GM12878 (cell line): ENCODE data around the gene MPC2. TPM values are rescaled to one million over a fixed set of nuclear protein-coding genes. Genes with fewer than 3 reads are reported as not detected.

Experiments
- BMI1 ChIP-seq: fragments of 450-650 bp; IDR thresholded peaks from 2 replicates; pipeline ENCODE4 v1.6.1; 2016; ENCODE audit warnings: mild to moderate bottlenecking, moderate library complexity, borderline replicate concordance
- CBX5 ChIP-seq: sonication (generic); IDR thresholded peaks from 2 replicates; pipeline ENCODE4 v1.6.1; 2016; ENCODE audit warnings: low read depth, moderate library complexity, mild to moderate bottlenecking, inconsistent platforms
- CHD1 ChIP-seq: IDR thresholded peaks from 2 replicates; pipeline ENCODE4 v1.6.1; 2012; ENCODE audit warnings: low read depth, low read length, improper control_type of control experiment
- GABPA ChIP-seq: IDR thresholded peaks from 2 replicates; pipeline ENCODE4 v1.6.1; 2014; ENCODE audit warnings: antibody characterized with exemption, low read depth, mild to moderate bottlenecking, inconsistent platforms
- HDGF ChIP-seq: fragments of 450-650 bp; IDR thresholded peaks from 2 replicates; pipeline ENCODE4 v1.6.1; 2016; ENCODE audit warnings: antibody characterized with exemption
- LARP7 ChIP-seq: fragments of 450-650 bp; IDR thresholded peaks from 2 replicates; pipeline ENCODE4 v1.6.1; 2017; ENCODE audit warnings: mild to moderate bottlenecking
- MTA2 ChIP-seq: fragments of 450-650 bp; IDR thresholded peaks from 2 replicates; pipeline ENCODE4 v1.6.1; 2016; ENCODE audit warnings: low read depth, mild to moderate bottlenecking, moderate library complexity
- NFIC ChIP-seq: IDR thresholded peaks from 2 replicates; pipeline ENCODE4 v1.6.1; 2012; ENCODE audit warnings: low read depth, mild to moderate bottlenecking, inconsistent platforms, low read length, moderate library complexity
- POLR2A ChIP-seq: IDR thresholded peaks from 2 replicates; pipeline ENCODE4 v1.6.1; 2011; ENCODE audit warnings: low read depth, mild to moderate bottlenecking, low read length
- SIN3A ChIP-seq: IDR thresholded peaks from 2 replicates; pipeline ENCODE4 v1.6.1; 2012; ENCODE audit warnings: low read depth, low read length, improper control_type of control experiment
- SMAD1 ChIP-seq: fragments of 450-650 bp; IDR thresholded peaks from 2 replicates; pipeline ENCODE4 v1.6.1; 2018; ENCODE audit warnings: mild to moderate bottlenecking, low read depth; ENCODE audit not compliant: partially characterized antibody
- polyA plus RNA-seq, 11 experiments: library from polyadenylated mRNA; depleted of rRNA in 4 of 11; unstranded in 6 of 11; stranded (reverse) in 5 of 11; fragments of >200 nt; fragmentation: Nextera tagmentation in 4 of 11; fragmentation: Illumina TruSeq in 1 of 11; extraction: Ambion mirVana in 4 of 11; extraction: Trizol in 1 of 11; gene quantifications; 1 replicate in 1 of 11; 2 replicates in 10 of 11; pipeline versions ENCODE4 v1.2.1 to v1.2.3, GENCODE V29; 2011 to 2016; ENCODE audit warnings: inconsistent platforms in 2 of 11, missing spikeins in 2 of 11, low read depth in 1 of 11
- total RNA-seq, 4 experiments: library from RNA; depleted of rRNA in 3 of 4; stranded (reverse); fragments of >200 nt in 3 of 4; fragmentation: Illumina TruSeq in 1 of 4; extraction: Trizol in 1 of 4; gene quantifications; 2 replicates each; pipeline versions ENCODE4 v1.2.1 to v1.2.3, GENCODE V29; 2013 to 2021
- TF ChIP-seq, protein P1 (sequence below): fragments of 450-650 bp; formaldehyde crosslinking; IDR thresholded peaks from 2 replicates; pipeline ENCODE4 v1.5.0; 2022; ENCODE audit warnings: mild to moderate bottlenecking, missing genetic modification characterization
- TF ChIP-seq, protein P2 (sequence below): fragments of 150-350 bp; IDR thresholded peaks from 2 replicates; pipeline ENCODE4 v1.6.1; 2014; ENCODE audit warnings: mild to moderate bottlenecking, low read depth, low read length
- TF ChIP-seq, protein P3 (sequence below): IDR thresholded peaks from 2 replicates; pipeline ENCODE4 v1.6.1; 2011; ENCODE audit warnings: borderline replicate concordance, low read depth, mild to moderate bottlenecking, moderate library complexity, low read length; ENCODE audit not compliant: insufficient read depth, poor library complexity, severe bottlenecking
- TF ChIP-seq, protein P4 (sequence below): fragments of 450-650 bp; IDR thresholded peaks from 2 replicates; pipeline ENCODE4 v1.6.1; 2018; ENCODE audit warnings: mild to moderate bottlenecking, low read depth, moderate library complexity; ENCODE audit not compliant: partially characterized antibody
- TF ChIP-seq, protein P5 (sequence below): IDR thresholded peaks from 2 replicates; pipeline ENCODE4 v1.6.1; 2012; ENCODE audit warnings: low read depth, low read length, improper control_type of control experiment

MPC2 gene
- total and polyA plus RNA-seq, 10 of the 15 experiments (the other 5 are each of a cell fraction or from before 2014, with no cell fraction given), result 22.5 to 164 (median 63.3) TPM

DNA sequence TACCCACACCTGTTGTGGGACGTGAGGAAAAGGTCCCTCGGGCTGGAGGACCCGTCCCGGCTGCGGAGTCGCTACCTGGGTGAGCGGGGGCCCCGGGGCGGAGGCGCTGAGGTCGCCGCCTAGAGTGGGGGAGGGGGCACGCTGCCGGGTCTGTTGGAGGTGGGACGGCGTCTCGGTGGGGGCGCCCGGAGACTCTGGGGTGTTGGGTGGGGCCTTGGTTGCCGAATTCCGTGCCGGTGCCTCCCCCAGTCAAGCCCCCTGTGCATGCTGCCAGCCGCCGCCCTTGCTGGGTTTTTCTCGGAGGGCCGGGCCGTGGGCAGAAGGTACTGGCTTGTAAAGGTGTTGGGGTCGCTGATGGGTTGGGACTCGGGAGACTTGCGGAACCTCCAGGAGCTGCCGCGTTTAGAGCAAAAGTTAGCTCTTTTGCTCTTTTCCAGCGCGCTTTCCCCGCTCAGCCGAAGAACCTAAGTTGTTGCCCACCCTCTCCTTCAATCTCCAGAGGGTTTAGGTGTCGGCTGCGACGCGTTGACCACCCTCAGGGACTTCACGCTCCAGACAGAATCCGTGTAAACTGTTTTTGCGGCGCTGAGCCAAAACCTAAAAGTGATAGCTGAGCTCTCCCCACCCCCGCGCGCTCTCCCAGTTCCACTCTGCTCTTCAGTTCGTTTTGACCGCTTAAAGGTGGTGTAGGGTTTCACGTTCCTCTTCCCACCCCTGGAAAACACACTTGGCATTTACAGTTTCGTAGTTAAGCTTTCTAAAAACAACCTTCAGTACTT is at the start of gene MPC2 (continued):
- TF ChIP-seq, protein P1, sequence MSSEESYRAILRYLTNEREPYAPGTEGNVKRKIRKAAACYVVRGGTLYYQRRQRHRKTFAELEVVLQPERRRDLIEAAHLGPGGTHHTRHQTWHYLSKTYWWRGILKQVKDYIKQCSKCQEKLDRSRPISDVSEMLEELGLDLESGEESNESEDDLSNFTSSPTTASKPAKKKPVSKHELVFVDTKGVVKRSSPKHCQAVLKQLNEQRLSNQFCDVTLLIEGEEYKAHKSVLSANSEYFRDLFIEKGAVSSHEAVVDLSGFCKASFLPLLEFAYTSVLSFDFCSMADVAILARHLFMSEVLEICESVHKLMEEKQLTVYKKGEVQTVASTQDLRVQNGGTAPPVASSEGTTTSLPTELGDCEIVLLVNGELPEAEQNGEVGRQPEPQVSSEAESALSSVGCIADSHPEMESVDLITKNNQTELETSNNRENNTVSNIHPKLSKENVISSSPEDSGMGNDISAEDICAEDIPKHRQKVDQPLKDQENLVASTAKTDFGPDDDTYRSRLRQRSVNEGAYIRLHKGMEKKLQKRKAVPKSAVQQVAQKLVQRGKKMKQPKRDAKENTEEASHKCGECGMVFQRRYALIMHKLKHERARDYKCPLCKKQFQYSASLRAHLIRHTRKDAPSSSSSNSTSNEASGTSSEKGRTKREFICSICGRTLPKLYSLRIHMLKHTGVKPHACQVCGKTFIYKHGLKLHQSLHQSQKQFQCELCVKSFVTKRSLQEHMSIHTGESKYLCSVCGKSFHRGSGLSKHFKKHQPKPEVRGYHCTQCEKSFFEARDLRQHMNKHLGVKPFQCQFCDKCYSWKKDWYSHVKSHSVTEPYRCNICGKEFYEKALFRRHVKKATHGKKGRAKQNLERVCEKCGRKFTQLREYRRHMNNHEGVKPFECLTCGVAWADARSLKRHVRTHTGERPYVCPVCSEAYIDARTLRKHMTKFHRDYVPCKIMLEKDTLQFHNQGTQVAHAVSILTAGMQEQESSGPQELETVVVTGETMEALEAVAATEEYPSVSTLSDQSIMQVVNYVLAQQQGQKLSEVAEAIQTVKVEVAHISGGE (CRISPR knock-in tag), result no peak
- peak; percentile 25; the same call in 1 of the 2 replicates for TF ChIP-seq NFIC
- TF ChIP-seq, protein P2, sequence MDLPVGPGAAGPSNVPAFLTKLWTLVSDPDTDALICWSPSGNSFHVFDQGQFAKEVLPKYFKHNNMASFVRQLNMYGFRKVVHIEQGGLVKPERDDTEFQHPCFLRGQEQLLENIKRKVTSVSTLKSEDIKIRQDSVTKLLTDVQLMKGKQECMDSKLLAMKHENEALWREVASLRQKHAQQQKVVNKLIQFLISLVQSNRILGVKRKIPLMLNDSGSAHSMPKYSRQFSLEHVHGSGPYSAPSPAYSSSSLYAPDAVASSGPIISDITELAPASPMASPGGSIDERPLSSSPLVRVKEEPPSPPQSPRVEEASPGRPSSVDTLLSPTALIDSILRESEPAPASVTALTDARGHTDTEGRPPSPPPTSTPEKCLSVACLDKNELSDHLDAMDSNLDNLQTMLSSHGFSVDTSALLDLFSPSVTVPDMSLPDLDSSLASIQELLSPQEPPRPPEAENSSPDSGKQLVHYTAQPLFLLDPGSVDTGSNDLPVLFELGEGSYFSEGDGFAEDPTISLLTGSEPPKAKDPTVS, result no peak
- 0 out of 2 replicates have a peak, but pooled peaks have one; percentile 48 for TF ChIP-seq CBX5
- TF ChIP-seq, protein P3, sequence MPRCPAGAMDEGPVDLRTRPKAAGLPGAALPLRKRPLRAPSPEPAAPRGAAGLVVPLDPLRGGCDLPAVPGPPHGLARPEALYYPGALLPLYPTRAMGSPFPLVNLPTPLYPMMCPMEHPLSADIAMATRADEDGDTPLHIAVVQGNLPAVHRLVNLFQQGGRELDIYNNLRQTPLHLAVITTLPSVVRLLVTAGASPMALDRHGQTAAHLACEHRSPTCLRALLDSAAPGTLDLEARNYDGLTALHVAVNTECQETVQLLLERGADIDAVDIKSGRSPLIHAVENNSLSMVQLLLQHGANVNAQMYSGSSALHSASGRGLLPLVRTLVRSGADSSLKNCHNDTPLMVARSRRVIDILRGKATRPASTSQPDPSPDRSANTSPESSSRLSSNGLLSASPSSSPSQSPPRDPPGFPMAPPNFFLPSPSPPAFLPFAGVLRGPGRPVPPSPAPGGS, result no peak
- TF ChIP-seq POLR2A, result peak; percentile 15; the same call in 1 of the 2 replicates
- peak; percentile 41 for TF ChIP-seq SMAD1
- no peak for TF ChIP-seq LARP7
- TF ChIP-seq MTA2, result 0 out of 2 replicates have a peak, but pooled peaks have one; percentile 31
- TF ChIP-seq, protein P4, sequence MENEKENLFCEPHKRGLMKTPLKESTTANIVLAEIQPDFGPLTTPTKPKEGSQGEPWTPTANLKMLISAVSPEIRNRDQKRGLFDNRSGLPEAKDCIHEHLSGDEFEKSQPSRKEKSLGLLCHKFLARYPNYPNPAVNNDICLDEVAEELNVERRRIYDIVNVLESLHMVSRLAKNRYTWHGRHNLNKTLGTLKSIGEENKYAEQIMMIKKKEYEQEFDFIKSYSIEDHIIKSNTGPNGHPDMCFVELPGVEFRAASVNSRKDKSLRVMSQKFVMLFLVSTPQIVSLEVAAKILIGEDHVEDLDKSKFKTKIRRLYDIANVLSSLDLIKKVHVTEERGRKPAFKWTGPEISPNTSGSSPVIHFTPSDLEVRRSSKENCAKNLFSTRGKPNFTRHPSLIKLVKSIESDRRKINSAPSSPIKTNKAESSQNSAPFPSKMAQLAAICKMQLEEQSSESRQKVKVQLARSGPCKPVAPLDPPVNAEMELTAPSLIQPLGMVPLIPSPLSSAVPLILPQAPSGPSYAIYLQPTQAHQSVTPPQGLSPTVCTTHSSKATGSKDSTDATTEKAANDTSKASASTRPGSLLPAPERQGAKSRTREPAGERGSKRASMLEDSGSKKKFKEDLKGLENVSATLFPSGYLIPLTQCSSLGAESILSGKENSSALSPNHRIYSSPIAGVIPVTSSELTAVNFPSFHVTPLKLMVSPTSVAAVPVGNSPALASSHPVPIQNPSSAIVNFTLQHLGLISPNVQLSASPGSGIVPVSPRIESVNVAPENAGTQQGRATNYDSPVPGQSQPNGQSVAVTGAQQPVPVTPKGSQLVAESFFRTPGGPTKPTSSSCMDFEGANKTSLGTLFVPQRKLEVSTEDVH, result no peak
- TF ChIP-seq BMI1, result peak; percentile 35; the same call in 1 of the 2 replicates
- TF ChIP-seq, protein P5, sequence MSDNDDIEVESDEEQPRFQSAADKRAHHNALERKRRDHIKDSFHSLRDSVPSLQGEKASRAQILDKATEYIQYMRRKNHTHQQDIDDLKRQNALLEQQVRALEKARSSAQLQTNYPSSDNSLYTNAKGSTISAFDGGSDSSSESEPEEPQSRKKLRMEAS, result no peak
- no peak for TF ChIP-seq SIN3A
- TF ChIP-seq CHD1, result no peak
- TF ChIP-seq GABPA, result no peak
- 0 out of 2 replicates have a peak, but pooled peaks have one; percentile 8 for TF ChIP-seq HDGF
